Measurements from ENCODE around the gene CLEC16A.

Gene CLEC16A

GRCh38 chr16:10944249-10945064 lies at the start of gene CLEC16A:
CLEC16A (plus strand) TSS chr16:10944564; CDS start chr16:10944718, 154 bp downstream.
- POLR2A ChIA-PET, result interaction anchor here (0.6 kb wide), 1 partner anchor 71 kb away, joined by 3 read pairs; no protein-coding TSS in a partner anchor
- CTCF ChIA-PET, result interaction anchor here (1.6 to 14.5 kb wide), 4 partner anchors 10 to 313 kb away, joined by 3 to 215 read pairs (median 14); no protein-coding TSS in a partner anchor
- no peak for TF ChIP-seq CTCF (IDR thresholded peaks at IDR 0.05; ENCODE audit: insufficient read depth, low read length, missing control alignments)
- H3K4me3 ChIP-seq (ENCODE audit: low read depth, low read length), result peak within 1 kb of the TSS; percentile 86
- DNase-seq (ENCODE audit: low read depth, low spot score), result peak; percentile 70

- DNase-seq (ENCODE audit: low read depth, low spot score), result no peak
- H3K4me3 ChIP-seq (ENCODE audit: low read depth, low read length), result no peak overlapping the region
- ChIA-PET POLR2A (no interaction called here), CTCF (no interaction called here)
- TF ChIP-seq CTCF (IDR thresholded peaks at IDR 0.05; ENCODE audit: insufficient read depth, low read length, missing control alignments), result no peak
Observed at GRCh38 chr16:10895053-10895946, 49.1 kb upstream of the CLEC16A start.

- TF ChIP-seq CTCF (IDR thresholded peaks at IDR 0.05; ENCODE audit: insufficient read depth, low read length, missing control alignments), result no peak
- no peak overlapping the region for H3K4me3 ChIP-seq (ENCODE audit: low read depth, low read length)
- CTCF ChIA-PET, result no interaction called here
- no peak for DNase-seq (ENCODE audit: low read depth, low spot score)
- POLR2A ChIA-PET, result no interaction called here
Observed at GRCh38 chr16:10896165-10896564, 48.2 kb upstream of the CLEC16A start.

GRCh38 chr16:10896723-10897122 lies 47.6 kb upstream of the CLEC16A start:
- no peak for DNase-seq (ENCODE audit: low read depth, low spot score)
- no peak overlapping the region for H3K4me3 ChIP-seq (ENCODE audit: low read depth, low read length)
- POLR2A ChIA-PET, result no interaction called here
- CTCF ChIA-PET, result no interaction called here
- no peak for TF ChIP-seq CTCF (IDR thresholded peaks at IDR 0.05; ENCODE audit: insufficient read depth, low read length, missing control alignments)

GRCh38 chr16:10897134-10897533 lies 47.2 kb upstream of the CLEC16A start:
- no peak overlapping the region for H3K4me3 ChIP-seq (ENCODE audit: low read depth, low read length)
- CTCF ChIA-PET, result interaction anchor here (0.9 kb wide), 1 partner anchor 21 kb away, joined by 4 read pairs; no protein-coding TSS in a partner anchor
- TF ChIP-seq CTCF (IDR thresholded peaks at IDR 0.05; ENCODE audit: insufficient read depth, low read length, missing control alignments), result no peak
- POLR2A ChIA-PET, result no interaction called here
- no peak for DNase-seq (ENCODE audit: low read depth, low spot score)

GRCh38 chr16:10902999-10903398 lies 41.4 kb upstream of the CLEC16A start:
- ChIA-PET POLR2A (no interaction called here), CTCF (interaction anchor here (1.8 kb wide), 1 partner anchor 16 kb away, joined by 6 read pairs; no protein-coding TSS in a partner anchor)
- no peak overlapping the region for H3K4me3 ChIP-seq (ENCODE audit: low read depth, low read length)
- DNase-seq (ENCODE audit: low read depth, low spot score), result no peak
- no peak for TF ChIP-seq CTCF (IDR thresholded peaks at IDR 0.05; ENCODE audit: insufficient read depth, low read length, missing control alignments)
